ENCODE data around the gene IL1F10. TPM values are rescaled to one million over a fixed set of nuclear protein-coding genes. Genes with fewer than 3 reads are reported as not detected.

The IL1F10 gene
- total and polyA plus RNA-seq, 2 of the 13 experiments (the other 11 are each of a cell fraction or from before 2014, with no cell fraction given): not detected

GRCh38 chr2:113077921-113078320 is 10.2 kb downstream of the IL1F10 start:
- H3K4me3 ChIP-seq (replicated peaks in 1 of 3; ENCODE audit: insufficient read depth in 1 of 3, low read depth in 2 of 3, low read length in 3 of 3): no peak overlapping the region
- no peak for ATAC-seq
- 0% methylated on average over 1 of the region's 1 CpG for WGBS (ENCODE audit: low lambda C conversion rate)
- H3K79me2 ChIP-seq (ENCODE audit: insufficient read depth, low read length): no peaks in the 10 kb centered on the region
- no peaks in the 10 kb centered on the region for H4K20me1 ChIP-seq (ENCODE audit: insufficient read depth, low read length)
- H3K9ac ChIP-seq (ENCODE audit: insufficient read depth, low read depth, low read length): no peak overlapping the region
- no peaks in the 10 kb centered on the region for H3K36me3 ChIP-seq (replicated peaks in 1 of 2; ENCODE audit: control insufficient read depth in 1 of 2, insufficient read depth in 2 of 2, low read length in 2 of 2)
- H3K27ac ChIP-seq (ENCODE audit: extremely low read length, insufficient read depth, low read length): no peak overlapping the region
- intact Hi-C loops (cut with micrococcal nuclease; ENCODE audit: unreplicated experiment) (no loop called here), in situ Hi-C loops (cut with HindIII; ENCODE audit: extremely low pct_ligation_motif_present, low pct_unique_long_range_greater_than_20kb) (no loop called here)
- DNase-seq (ENCODE audit: low spot score): no peak
- no peak for FAIRE-seq
- ChIA-PET CTCF (ENCODE audit: low intra/inter-chr PET ratio, low total read pairs) (no interaction called here), POLR2A (no interaction called here)
- H3K4me2 ChIP-seq (ENCODE audit: low read depth, low read length): no peak overlapping the region
- peaks cover 2 to 17% of the 10 kb centered on the region in 2 experiments; a peak in 3 of 5 replicates for H3K27me3 ChIP-seq (ENCODE audit: control insufficient read depth in 1 of 2, insufficient read depth in 2 of 2, low read length in 2 of 2)
- no peak overlapping the region for H2AFZ ChIP-seq (ENCODE audit: low read length)
- peaks cover 14% of the 10 kb centered on the region; the same call in 1 of the 2 replicates for H3K4me1 ChIP-seq (ENCODE audit: insufficient read depth, low read length)
- TF ChIP-seq HHEX (CRISPR knock-in tag; IDR thresholded peaks at IDR 0.05): no peak
- no peak for TF ChIP-seq HMGXB3 (CRISPR knock-in tag; IDR thresholded peaks at IDR 0.05; ENCODE audit: borderline replicate concordance)
- TF ChIP-seq NR3C1 (CRISPR knock-in tag; IDR thresholded peaks at IDR 0.05): no peak
- no peak for TF ChIP-seq ZBTB7A (CRISPR knock-in tag; IDR thresholded peaks at IDR 0.05)
- TF ChIP-seq MNT (IDR thresholded peaks at IDR 0.05): peak; percentile 7; the same call in 1 of the 2 replicates
- peak; percentile 17; the same call in 1 of the 2 replicates for TF ChIP-seq FOSL2 (CRISPR knock-in tag; IDR thresholded peaks at IDR 0.05)
- no peak for TF ChIP-seq ARID2 (CRISPR knock-in tag; IDR thresholded peaks at IDR 0.05; ENCODE audit: borderline replicate concordance)
- no peak for TF ChIP-seq RFX5 (IDR thresholded peaks at IDR 0.05; ENCODE audit: low read depth, low read length)
- no TSS peak for BruUV-seq (replicated peaks)
- no peaks in the 10 kb centered on the region for H3K9me3 ChIP-seq (ENCODE audit: low read length)

Data from HepG2 (cell line).